Measurements from ENCODE around the gene LRRC7. TPM values are rescaled to one million over a fixed set of nuclear protein-coding genes. Genes with fewer than 3 reads are reported as not detected.

LRRC7 gene
- total RNA-seq, 1 experiment from 2014 or later: 0.14 TPM

- Mint-ChIP-seq H3K9me3 (ENCODE audit: low read depth, unreplicated experiment) (no peaks in the 10 kb centered on the region), H3K27me3 (ENCODE audit: unreplicated experiment) (no peaks in the 10 kb centered on the region), H3K27ac (ENCODE audit: unreplicated experiment) (no peak overlapping the region), H3K4me1 (ENCODE audit: low read depth, unreplicated experiment) (peaks cover 10% of the 10 kb centered on the region), H3K36me3 (ENCODE audit: insufficient read depth, unreplicated experiment) (no peaks in the 10 kb centered on the region), H3K4me3 (ENCODE audit: low read depth, unreplicated experiment) (no peak overlapping the region)
- CTCF ChIA-PET: no interaction called here
- no TSS peak for BruUV-seq (replicated peaks)
- intact Hi-C loops (cut with micrococcal nuclease; ENCODE audit: unreplicated experiment): no loop called here
- TF ChIP-seq CTCF (IDR thresholded peaks at IDR 0.05; ENCODE audit: unreplicated experiment): no peak
- no peak for DNase-seq
Observed at GRCh38 chr1:70171512-70171911, 603.8 kb downstream of the LRRC7 start.
